WTC11 (cell line): ENCODE data around the gene FAM107B. TPM values are rescaled to one million over a fixed set of nuclear protein-coding genes. Genes with fewer than 3 reads are reported as not detected.

ENCODE experiments used
- ATAC-seq: fragments of 200-7000 bp; cut with Tn5 transposase; 2 replicates; pipeline ENCODE4 v1.10.0; 2021; ENCODE audit warnings: mild to moderate bottlenecking, moderate library complexity
- CTCF ChIA-PET: fragments of 300-600 bp; sonication (Branson Sonifier 250); formaldehyde crosslinking; loops from one replicate; lab custom pipeline; 2021; ENCODE audit warnings: antibody characterized with exemption; lab: Charles Lee
- POLR2A ChIA-PET: fragments of 350-600 bp; sonication (Branson Sonifier 250); formaldehyde crosslinking; loops from one replicate; lab custom pipeline; 2021; ENCODE audit warnings: antibody characterized with exemption; lab: Charles Lee
- DNase-seq: peaks from one replicate; pipeline ENCODE4 v3.0.0; 2021; ENCODE audit warnings: low spot score
- H3K27ac Mint-ChIP-seq: 2 replicates; pipeline ENCODE4 v1.8.0; 2021; ENCODE audit warnings: mixed read lengths
- H3K27me3 Mint-ChIP-seq: 2 replicates; pipeline ENCODE4 v1.8.0; 2021; ENCODE audit warnings: low read depth, mild to moderate bottlenecking, moderate library complexity, mixed read lengths
- H3K36me3 Mint-ChIP-seq: 2 replicates; pipeline ENCODE4 v1.8.0; 2021; ENCODE audit warnings: mixed read lengths
- H3K4me1 Mint-ChIP-seq: 2 replicates; pipeline ENCODE4 v1.8.0; 2022; ENCODE audit warnings: mixed read lengths
- H3K4me3 Mint-ChIP-seq: 2 replicates; pipeline ENCODE4 v1.8.0; 2021; ENCODE audit warnings: mild to moderate bottlenecking, moderate library complexity, mixed read lengths
- H3K9me3 Mint-ChIP-seq: 2 replicates; pipeline ENCODE4 v1.8.0; 2021; ENCODE audit warnings: mixed read lengths
- ATF1 ChIP-seq: sonication (generic); formaldehyde crosslinking; IDR thresholded peaks from 2 replicates; pipeline ENCODE4 v1.8.1; 2023; ENCODE audit warnings: mild to moderate bottlenecking, moderate library complexity, missing genetic modification reagents
- CBFB ChIP-seq: sonication (generic); formaldehyde crosslinking; IDR thresholded peaks from 2 replicates; pipeline ENCODE4 v1.8.1; 2022; ENCODE audit warnings: mild to moderate bottlenecking, low read depth, missing genetic modification reagents
- CREM ChIP-seq: sonication (generic); formaldehyde crosslinking; IDR thresholded peaks from 2 replicates; pipeline ENCODE4 v1.8.1; 2022; ENCODE audit warnings: mild to moderate bottlenecking, missing genetic modification reagents, moderate library complexity
- ELF4 ChIP-seq: sonication (generic); formaldehyde crosslinking; IDR thresholded peaks from 2 replicates; pipeline ENCODE4 v1.8.1; 2022; ENCODE audit warnings: low read depth, mild to moderate bottlenecking, moderate library complexity, missing genetic modification reagents
- FOXJ3 ChIP-seq: sonication (generic); formaldehyde crosslinking; IDR thresholded peaks from 2 replicates; pipeline ENCODE4 v1.9.0; 2021; ENCODE audit warnings: missing genetic modification reagents, mild to moderate bottlenecking, borderline replicate concordance
- IRF2 ChIP-seq: sonication (generic); formaldehyde crosslinking; IDR thresholded peaks from 2 replicates; pipeline ENCODE4 v1.8.0; 2022; ENCODE audit warnings: low read depth, missing genetic modification reagents, borderline replicate concordance
- MYBL2 ChIP-seq: sonication (generic); formaldehyde crosslinking; IDR thresholded peaks from 2 replicates; pipeline ENCODE4 v1.8.1; 2023; ENCODE audit warnings: mild to moderate bottlenecking, moderate library complexity, missing genetic modification reagents
- OVOL2 ChIP-seq: fragments of 250-450 bp; sonication (Bioruptor Pico); IDR thresholded peaks from 2 replicates; pipeline ENCODE4 v1.9.0; 2021; ENCODE audit warnings: mild to moderate bottlenecking, borderline replicate concordance
- TP53 ChIP-seq: sonication (generic); formaldehyde crosslinking; IDR thresholded peaks from 2 replicates; pipeline ENCODE4 v1.8.1; 2023; ENCODE audit warnings: mild to moderate bottlenecking, missing genetic modification reagents
- ZNF281 ChIP-seq: sonication (generic); formaldehyde crosslinking; IDR thresholded peaks from 2 replicates; pipeline ENCODE4 v1.8.0; 2023; ENCODE audit warnings: mild to moderate bottlenecking, missing genetic modification reagents
- ZNF396 ChIP-seq: fragments of 250-450 bp; sonication (Bioruptor Pico); IDR thresholded peaks from 2 replicates; pipeline ENCODE4 v1.8.0; 2021; ENCODE audit warnings: mild to moderate bottlenecking, moderate library complexity, borderline replicate concordance
- ZNF532 ChIP-seq: fragments of 250-450 bp; sonication (Bioruptor Pico); IDR thresholded peaks from 2 replicates; pipeline ENCODE4 v1.9.0; 2021; ENCODE audit warnings: mild to moderate bottlenecking, borderline replicate concordance
- total RNA-seq: library from RNA; stranded (reverse); gene quantifications from 3 replicates; pipeline ENCODE4 v1.2.3, GENCODE V29; 2021
- TF ChIP-seq, protein P1 (sequence below): sonication (generic); formaldehyde crosslinking; IDR thresholded peaks from 2 replicates; pipeline ENCODE4 v1.8.1; 2023; ENCODE audit warnings: mild to moderate bottlenecking, missing genetic modification reagents, moderate library complexity
- TF ChIP-seq, protein P2 (sequence below): sonication (generic); formaldehyde crosslinking; IDR thresholded peaks from 2 replicates; pipeline ENCODE4 v1.8.1; 2023; ENCODE audit warnings: mild to moderate bottlenecking, missing genetic modification reagents, moderate library complexity
- TF ChIP-seq, protein P3 (sequence below): sonication (generic); formaldehyde crosslinking; IDR thresholded peaks from 2 replicates; pipeline ENCODE4 v1.8.1; 2023; ENCODE audit warnings: mild to moderate bottlenecking, moderate library complexity, missing genetic modification reagents
- TF ChIP-seq, protein P4 (sequence below): fragments of 250-450 bp; sonication (Bioruptor Pico); IDR thresholded peaks from 2 replicates; pipeline ENCODE4 v1.8.0; 2021; ENCODE audit warnings: mild to moderate bottlenecking
- TF ChIP-seq, protein P5 (sequence below): fragments of 250-450 bp; sonication (Bioruptor Pico); IDR thresholded peaks from 2 replicates; pipeline ENCODE4 v1.9.0; 2021; ENCODE audit warnings: mild to moderate bottlenecking

FAM107B gene
- total RNA-seq, 1 experiment from 2014 or later: 22.4 TPM

- Mint-ChIP-seq H3K36me3 (no peaks in the 10 kb centered on the region), H3K9me3 (peaks cover 20% of the 10 kb centered on the region), H3K27me3 (no peaks in the 10 kb centered on the region; the same call in 1 of the 2 replicates), H3K4me1 (peaks cover 4% of the 10 kb centered on the region), H3K4me3 (no peak overlapping the region), H3K27ac (no peak overlapping the region)
- ATAC-seq: no peak
- CTCF ChIA-PET: interaction anchor here (1.3 kb wide), 1 partner anchor 118 kb away, joined by 3 read pairs; no protein-coding TSS in a partner anchor
- DNase-seq: no peak
- POLR2A ChIA-PET: no interaction called here
- TF ChIP-seq, protein P1, sequence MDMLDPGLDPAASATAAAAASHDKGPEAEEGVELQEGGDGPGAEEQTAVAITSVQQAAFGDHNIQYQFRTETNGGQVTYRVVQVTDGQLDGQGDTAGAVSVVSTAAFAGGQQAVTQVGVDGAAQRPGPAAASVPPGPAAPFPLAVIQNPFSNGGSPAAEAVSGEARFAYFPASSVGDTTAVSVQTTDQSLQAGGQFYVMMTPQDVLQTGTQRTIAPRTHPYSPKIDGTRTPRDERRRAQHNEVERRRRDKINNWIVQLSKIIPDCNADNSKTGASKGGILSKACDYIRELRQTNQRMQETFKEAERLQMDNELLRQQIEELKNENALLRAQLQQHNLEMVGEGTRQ (CRISPR knock-in tag): no peak
- TF ChIP-seq, protein P2, sequence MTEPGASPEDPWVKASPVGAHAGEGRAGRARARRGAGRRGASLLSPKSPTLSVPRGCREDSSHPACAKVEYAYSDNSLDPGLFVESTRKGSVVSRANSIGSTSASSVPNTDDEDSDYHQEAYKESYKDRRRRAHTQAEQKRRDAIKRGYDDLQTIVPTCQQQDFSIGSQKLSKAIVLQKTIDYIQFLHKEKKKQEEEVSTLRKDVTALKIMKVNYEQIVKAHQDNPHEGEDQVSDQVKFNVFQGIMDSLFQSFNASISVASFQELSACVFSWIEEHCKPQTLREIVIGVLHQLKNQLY (CRISPR knock-in tag): no peak
- no peak for TF ChIP-seq ZNF281
These were observed 108.5 kb downstream of the FAM107B start for GRCh38 chr10:14665865-14666857.

- POLR2A ChIA-PET: no interaction called here
- TF ChIP-seq OVOL2 (CRISPR knock-in tag) (no peak), MYBL2 (CRISPR knock-in tag) (no peak), TP53 (CRISPR knock-in tag) (no peak), ZNF532 (CRISPR knock-in tag) (no peak), CREM (CRISPR knock-in tag) (no peak), ELF4 (CRISPR knock-in tag) (no peak), CBFB (CRISPR knock-in tag) (no peak), ATF1 (CRISPR knock-in tag) (no peak), ZNF281 (no peak), ZNF396 (CRISPR knock-in tag) (no peak), IRF2 (CRISPR knock-in tag) (no peak), FOXJ3 (no peak)
- TF ChIP-seq, protein P3, sequence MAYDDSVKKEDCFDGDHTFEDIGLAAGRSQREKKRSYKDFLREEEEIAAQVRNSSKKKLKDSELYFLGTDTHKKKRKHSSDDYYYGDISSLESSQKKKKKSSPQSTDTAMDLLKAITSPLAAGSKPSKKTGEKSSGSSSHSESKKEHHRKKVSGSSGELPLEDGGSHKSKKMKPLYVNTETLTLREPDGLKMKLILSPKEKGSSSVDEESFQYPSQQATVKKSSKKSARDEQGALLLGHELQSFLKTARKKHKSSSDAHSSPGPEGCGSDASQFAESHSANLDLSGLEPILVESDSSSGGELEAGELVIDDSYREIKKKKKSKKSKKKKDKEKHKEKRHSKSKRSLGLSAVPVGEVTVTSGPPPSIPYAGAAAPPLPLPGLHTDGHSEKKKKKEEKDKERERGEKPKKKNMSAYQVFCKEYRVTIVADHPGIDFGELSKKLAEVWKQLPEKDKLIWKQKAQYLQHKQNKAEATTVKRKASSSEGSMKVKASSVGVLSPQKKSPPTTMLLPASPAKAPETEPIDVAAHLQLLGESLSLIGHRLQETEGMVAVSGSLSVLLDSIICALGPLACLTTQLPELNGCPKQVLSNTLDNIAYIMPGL (CRISPR knock-in tag): no peak
- TF ChIP-seq, protein P4, sequence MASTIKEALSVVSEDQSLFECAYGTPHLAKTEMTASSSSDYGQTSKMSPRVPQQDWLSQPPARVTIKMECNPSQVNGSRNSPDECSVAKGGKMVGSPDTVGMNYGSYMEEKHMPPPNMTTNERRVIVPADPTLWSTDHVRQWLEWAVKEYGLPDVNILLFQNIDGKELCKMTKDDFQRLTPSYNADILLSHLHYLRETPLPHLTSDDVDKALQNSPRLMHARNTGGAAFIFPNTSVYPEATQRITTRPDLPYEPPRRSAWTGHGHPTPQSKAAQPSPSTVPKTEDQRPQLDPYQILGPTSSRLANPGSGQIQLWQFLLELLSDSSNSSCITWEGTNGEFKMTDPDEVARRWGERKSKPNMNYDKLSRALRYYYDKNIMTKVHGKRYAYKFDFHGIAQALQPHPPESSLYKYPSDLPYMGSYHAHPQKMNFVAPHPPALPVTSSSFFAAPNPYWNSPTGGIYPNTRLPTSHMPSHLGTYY (CRISPR knock-in tag): no peak
- TF ChIP-seq, protein P5, sequence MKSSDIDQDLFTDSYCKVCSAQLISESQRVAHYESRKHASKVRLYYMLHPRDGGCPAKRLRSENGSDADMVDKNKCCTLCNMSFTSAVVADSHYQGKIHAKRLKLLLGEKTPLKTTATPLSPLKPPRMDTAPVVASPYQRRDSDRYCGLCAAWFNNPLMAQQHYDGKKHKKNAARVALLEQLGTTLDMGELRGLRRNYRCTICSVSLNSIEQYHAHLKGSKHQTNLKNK (CRISPR knock-in tag): no peak
These were observed 109.4 kb downstream of the FAM107B start for GRCh38 chr10:14665304-14665703.

More at GRCh38 chr10:14665304-14665703, 109.4 kb downstream of the FAM107B start:
- CTCF ChIA-PET: no interaction called here
- no peak for ATAC-seq
- Mint-ChIP-seq H3K4me3 (no peak overlapping the region), H3K9me3 (peaks cover 23% of the 10 kb centered on the region), H3K27me3 (no peaks in the 10 kb centered on the region; the same call in 1 of the 2 replicates), H3K36me3 (no peaks in the 10 kb centered on the region), H3K27ac (no peak overlapping the region), H3K4me1 (no peaks in the 10 kb centered on the region)
- no peak for DNase-seq
